Measurements from ENCODE around the gene GULP1. TPM values are rescaled to one million over a fixed set of nuclear protein-coding genes. Genes with fewer than 3 reads are reported as not detected.
"Not testable (repeated sequence)": the region's sequence is repeated elsewhere in the genome, so short reads cannot be mapped to it uniquely, and the experiment has no call there.

The GULP1 gene
- total RNA-seq, 1 donor from 2014 or later, result 30.0 TPM

DNA sequence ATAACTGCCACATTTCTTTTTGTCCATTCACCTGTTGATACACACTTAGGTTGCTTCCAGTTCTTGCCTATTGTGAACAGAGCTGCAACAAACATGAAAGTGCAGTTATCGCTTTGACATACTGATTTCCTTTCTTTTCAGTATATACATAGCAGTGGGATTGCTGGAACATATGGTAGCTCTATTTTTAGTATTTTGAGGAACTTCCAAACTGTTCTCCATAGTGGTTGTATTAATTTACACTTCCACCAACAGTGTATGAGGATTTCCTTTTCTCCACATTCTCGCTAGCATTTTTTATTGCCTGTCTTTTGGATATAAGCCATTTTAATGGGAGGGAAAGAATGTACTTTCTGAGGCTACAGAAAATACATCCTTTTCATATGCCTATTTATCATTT lies 167.4 kb downstream of the GULP1 start:
- FAIRE-seq, result no peak
- Histone ChIP-seq H3K27me3 (ENCODE audit: control insufficient read depth, insufficient read depth, low read length) (no peaks in the 10 kb centered on the region), H3K36me3 (ENCODE audit: control insufficient read depth, insufficient read depth, low read length) (no peaks in the 10 kb centered on the region), H3K4me3 (ENCODE audit: low read depth, low read length) (no peak overlapping the region)
- DNase-seq (ENCODE audit: low read depth), result no peak
- TF ChIP-seq, protein P1, sequence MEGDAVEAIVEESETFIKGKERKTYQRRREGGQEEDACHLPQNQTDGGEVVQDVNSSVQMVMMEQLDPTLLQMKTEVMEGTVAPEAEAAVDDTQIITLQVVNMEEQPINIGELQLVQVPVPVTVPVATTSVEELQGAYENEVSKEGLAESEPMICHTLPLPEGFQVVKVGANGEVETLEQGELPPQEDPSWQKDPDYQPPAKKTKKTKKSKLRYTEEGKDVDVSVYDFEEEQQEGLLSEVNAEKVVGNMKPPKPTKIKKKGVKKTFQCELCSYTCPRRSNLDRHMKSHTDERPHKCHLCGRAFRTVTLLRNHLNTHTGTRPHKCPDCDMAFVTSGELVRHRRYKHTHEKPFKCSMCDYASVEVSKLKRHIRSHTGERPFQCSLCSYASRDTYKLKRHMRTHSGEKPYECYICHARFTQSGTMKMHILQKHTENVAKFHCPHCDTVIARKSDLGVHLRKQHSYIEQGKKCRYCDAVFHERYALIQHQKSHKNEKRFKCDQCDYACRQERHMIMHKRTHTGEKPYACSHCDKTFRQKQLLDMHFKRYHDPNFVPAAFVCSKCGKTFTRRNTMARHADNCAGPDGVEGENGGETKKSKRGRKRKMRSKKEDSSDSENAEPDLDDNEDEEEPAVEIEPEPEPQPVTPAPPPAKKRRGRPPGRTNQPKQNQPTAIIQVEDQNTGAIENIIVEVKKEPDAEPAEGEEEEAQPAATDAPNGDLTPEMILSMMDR (IDR thresholded peaks at IDR 0.05; ENCODE audit: insufficient read depth, low read length, severe bottlenecking), result no peak

DNA sequence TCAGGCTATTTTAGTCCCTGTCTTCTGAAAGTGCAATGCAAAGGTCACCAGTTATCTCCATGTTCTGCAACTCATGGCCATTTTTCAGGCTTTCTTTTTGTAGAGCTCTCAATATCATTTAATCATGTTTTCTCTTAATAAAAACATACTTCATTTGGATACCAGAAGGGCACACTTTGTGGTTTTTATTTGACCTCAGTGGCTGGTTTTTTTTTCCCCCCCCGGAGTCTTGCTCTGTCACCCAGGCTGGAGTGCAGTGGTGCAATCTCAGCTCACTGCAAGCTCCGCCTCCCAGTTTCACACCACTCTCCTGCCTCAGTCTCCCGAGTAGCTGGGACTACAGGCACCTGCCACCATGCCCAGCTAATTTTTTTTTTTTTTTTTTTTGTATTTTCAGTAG lies 174.4 kb downstream of the GULP1 start:
- not testable (repeated sequence) for H3K4me3 ChIP-seq (ENCODE audit: low read depth, low read length); H3K36me3 ChIP-seq (ENCODE audit: control insufficient read depth, insufficient read depth, low read length); H3K27me3 ChIP-seq (ENCODE audit: control insufficient read depth, insufficient read depth, low read length); FAIRE-seq; DNase-seq (ENCODE audit: low read depth)

DNA sequence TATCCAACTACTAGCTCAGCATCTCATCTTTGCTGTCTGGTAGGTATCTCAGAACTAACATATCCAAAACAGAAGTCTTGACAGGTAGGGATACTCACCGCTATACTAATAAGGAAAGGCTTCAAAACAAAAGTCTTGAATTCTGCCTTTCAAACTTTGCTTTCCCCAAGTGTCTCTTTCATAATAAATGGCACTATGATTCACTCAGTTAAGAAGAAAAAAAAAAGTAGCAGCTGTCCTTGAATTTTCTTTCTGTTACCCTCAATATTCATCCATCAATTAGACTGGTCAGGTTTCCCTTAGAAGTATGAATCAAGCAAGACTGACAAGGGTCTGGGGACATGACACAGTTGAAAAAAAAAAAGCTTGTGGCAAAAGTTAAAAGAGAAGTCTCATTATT lies 175.1 kb downstream of the GULP1 start:
- FAIRE-seq, result no peak
- peak; percentile 21 for DNase-seq (ENCODE audit: low read depth)
- TF ChIP-seq, protein P1 (IDR thresholded peaks at IDR 0.05; ENCODE audit: insufficient read depth, low read length, severe bottlenecking), result no peak
- Histone ChIP-seq H3K4me3 (ENCODE audit: low read depth, low read length) (no peak overlapping the region), H3K36me3 (ENCODE audit: control insufficient read depth, insufficient read depth, low read length) (no peaks in the 10 kb centered on the region), H3K27me3 (ENCODE audit: control insufficient read depth, insufficient read depth, low read length) (no peaks in the 10 kb centered on the region)

DNA sequence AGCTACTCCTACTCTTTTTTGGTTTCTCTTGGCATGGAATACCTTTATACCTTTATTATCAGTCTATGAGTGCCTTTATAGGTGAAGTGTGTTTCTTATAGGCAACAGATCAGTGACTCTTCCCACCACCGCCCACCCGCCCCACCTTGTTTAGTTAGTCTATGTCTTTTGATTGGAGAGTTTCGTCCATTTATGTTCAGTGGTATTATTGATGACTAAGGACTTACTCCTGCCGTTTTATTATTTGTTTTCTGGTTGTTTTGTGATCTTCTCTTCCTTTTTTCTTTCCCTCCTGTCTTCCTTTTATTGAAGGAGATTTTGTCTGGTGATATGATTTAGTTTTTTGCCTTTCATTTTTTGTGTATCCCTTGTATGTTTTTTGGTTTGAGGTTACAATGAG lies 179.5 kb downstream of the GULP1 start:
- no peaks in the 10 kb centered on the region for H3K36me3 ChIP-seq (ENCODE audit: control insufficient read depth, insufficient read depth, low read length)
- FAIRE-seq (no peak), DNase-seq (ENCODE audit: low read depth) (no peak)
- H3K27me3 ChIP-seq (ENCODE audit: control insufficient read depth, insufficient read depth, low read length), result no peaks in the 10 kb centered on the region
- H3K4me3 ChIP-seq (ENCODE audit: low read depth, low read length), result no peak overlapping the region
- TF ChIP-seq, protein P1 (IDR thresholded peaks at IDR 0.05; ENCODE audit: insufficient read depth, low read length, severe bottlenecking), result no peak

DNA sequence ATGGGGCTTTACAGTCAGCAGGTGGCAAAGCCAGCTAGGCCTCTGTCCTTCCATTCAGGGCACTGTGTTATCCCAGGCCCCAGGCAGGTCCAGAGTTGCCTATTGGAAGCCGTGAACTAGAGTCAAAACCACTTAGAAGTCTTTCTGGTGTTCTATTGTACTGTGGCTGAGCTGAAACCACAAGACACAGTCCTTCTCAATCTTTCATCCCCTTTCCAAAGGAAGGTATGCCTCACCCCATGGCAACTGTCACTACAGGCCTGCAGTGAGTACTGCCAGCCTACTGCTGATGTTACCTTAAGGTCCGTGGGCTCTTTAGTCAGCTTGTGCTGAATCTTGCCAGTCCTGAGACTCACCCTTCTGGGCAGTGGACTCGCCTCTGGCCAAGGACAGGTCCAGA lies 181.6 kb downstream of the GULP1 start:
- Histone ChIP-seq H3K4me3 (ENCODE audit: low read depth, low read length) (no peak overlapping the region), H3K27me3 (ENCODE audit: control insufficient read depth, insufficient read depth, low read length) (no peaks in the 10 kb centered on the region), H3K36me3 (ENCODE audit: control insufficient read depth, insufficient read depth, low read length) (no peaks in the 10 kb centered on the region)
- TF ChIP-seq, protein P1 (IDR thresholded peaks at IDR 0.05; ENCODE audit: insufficient read depth, low read length, severe bottlenecking), result no peak
- DNase-seq (ENCODE audit: low read depth) (no peak), FAIRE-seq (peak; percentile 72)

DNA sequence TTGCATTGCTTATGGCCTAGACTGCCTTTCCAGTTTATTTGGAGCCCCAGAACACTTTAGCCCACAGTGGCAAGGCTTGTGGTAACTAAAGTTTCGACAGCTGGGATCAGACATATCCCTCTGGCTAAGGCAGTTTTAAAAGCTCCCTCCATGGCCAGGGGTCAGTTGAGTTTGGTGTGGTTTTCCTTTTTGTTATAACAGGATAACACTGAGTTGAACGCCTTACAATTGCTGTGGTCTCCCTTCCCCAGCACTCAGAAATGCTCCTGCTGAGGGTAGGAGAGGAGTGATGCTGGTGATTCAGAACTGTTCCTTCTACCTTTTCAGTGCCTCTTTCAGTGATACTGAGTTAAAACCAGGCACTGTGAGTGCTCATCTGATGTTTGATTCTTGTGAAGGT lies 182.6 kb downstream of the GULP1 start:
- H3K4me3 ChIP-seq (ENCODE audit: low read depth, low read length), result no peak overlapping the region
- TF ChIP-seq, protein P1 (IDR thresholded peaks at IDR 0.05; ENCODE audit: insufficient read depth, low read length, severe bottlenecking), result no peak
- FAIRE-seq, result no peak
- H3K36me3 ChIP-seq (ENCODE audit: control insufficient read depth, insufficient read depth, low read length), result no peaks in the 10 kb centered on the region
- no peaks in the 10 kb centered on the region for H3K27me3 ChIP-seq (ENCODE audit: control insufficient read depth, insufficient read depth, low read length)
- no peak for DNase-seq (ENCODE audit: low read depth)
